Breast epithelium (tissue), 3 donors: ENCODE data around the gene ZSWIM1.

Experiments
- CTCF ChIP-seq, 3 donors: fragments of 450-650 bp; IDR thresholded peaks; one replicate each; pipeline ENCODE4 v1.5.1; 2016 to 2017; ENCODE audit warnings: antibody characterized with exemption in 3 of 3, mild to moderate bottlenecking in 3 of 3, moderate library complexity in 3 of 3
- POLR2A ChIP-seq: fragments of 450-650 bp; IDR thresholded peaks from one replicate; pipeline ENCODE4 v1.6.1; 2016; ENCODE audit warnings: antibody characterized with exemption, mild to moderate bottlenecking, moderate library complexity

GRCh38 chr20:45843506-45843905 lies 37.5 kb upstream of the ZSWIM1 start:
- TF ChIP-seq CTCF (IDR thresholded peaks at IDR 0.05) (no peak), POLR2A (no peak)
